Measurements from ENCODE around the gene ZNF714. TPM values are rescaled to one million over a fixed set of nuclear protein-coding genes. Genes with fewer than 3 reads are reported as not detected.

Gene ZNF714
- total RNA-seq, 3 donors from 2014 or later, result 4.5 to 10.2 (median 7.3) TPM

- ATAC-seq, result no peak
- TF ChIP-seq, protein P1, sequence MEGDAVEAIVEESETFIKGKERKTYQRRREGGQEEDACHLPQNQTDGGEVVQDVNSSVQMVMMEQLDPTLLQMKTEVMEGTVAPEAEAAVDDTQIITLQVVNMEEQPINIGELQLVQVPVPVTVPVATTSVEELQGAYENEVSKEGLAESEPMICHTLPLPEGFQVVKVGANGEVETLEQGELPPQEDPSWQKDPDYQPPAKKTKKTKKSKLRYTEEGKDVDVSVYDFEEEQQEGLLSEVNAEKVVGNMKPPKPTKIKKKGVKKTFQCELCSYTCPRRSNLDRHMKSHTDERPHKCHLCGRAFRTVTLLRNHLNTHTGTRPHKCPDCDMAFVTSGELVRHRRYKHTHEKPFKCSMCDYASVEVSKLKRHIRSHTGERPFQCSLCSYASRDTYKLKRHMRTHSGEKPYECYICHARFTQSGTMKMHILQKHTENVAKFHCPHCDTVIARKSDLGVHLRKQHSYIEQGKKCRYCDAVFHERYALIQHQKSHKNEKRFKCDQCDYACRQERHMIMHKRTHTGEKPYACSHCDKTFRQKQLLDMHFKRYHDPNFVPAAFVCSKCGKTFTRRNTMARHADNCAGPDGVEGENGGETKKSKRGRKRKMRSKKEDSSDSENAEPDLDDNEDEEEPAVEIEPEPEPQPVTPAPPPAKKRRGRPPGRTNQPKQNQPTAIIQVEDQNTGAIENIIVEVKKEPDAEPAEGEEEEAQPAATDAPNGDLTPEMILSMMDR (IDR thresholded peaks at IDR 0.05), result no peak
Observed at GRCh38 chr19:21101521-21102242, 19.7 kb downstream of the ZNF714 start.

DNA sequence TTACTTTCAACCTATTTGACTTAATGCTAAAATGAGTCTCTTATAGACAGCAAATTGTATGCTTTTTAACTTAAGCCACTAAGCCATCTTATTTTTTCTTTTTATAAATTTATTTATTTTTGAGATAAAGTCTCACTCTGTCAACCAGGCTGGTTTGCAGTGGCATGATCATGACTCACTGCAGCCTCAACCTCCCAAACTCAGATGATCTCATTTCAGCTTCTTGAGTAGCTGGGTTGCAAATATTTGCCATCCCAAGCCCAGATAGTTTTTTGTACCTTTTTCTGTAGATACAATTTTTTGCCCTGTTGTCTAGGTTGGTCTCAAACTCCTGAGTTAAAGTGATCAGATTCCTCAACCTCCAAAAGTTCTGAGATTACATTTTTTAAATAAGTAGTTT, 27.1 kb downstream of the ZNF714 start:
- Histone ChIP-seq H3K9me3 (peaks cover 14% of the 10 kb centered on the region), H3K36me3 (ENCODE audit: low read depth) (no peaks in the 10 kb centered on the region), H3K4me1 (ENCODE audit: low read depth) (no peaks in the 10 kb centered on the region), H3K4me3 (no peak overlapping the region)
- DNase-seq (no peak), ATAC-seq (no peak)
- intact Hi-C loops (cut with DNase I, micrococcal nuclease), result no loop called here
- TF ChIP-seq, protein P1 (IDR thresholded peaks at IDR 0.05), result no peak

More at GRCh38 chr19:21101521-21102242, 19.7 kb downstream of the ZNF714 start:
- H3K4me1 ChIP-seq (ENCODE audit: low read depth), result no peaks in the 10 kb centered on the region
- DNase-seq, result no peak
- H3K36me3 ChIP-seq (ENCODE audit: low read depth), result no peaks in the 10 kb centered on the region
- no peak overlapping the region for H3K4me3 ChIP-seq
- intact Hi-C loops (cut with DNase I, micrococcal nuclease), result no loop called here
- H3K9me3 ChIP-seq, result no peaks in the 10 kb centered on the region

GRCh38 chr19:21110183-21110582, 28.2 kb downstream of the ZNF714 start:
- TF ChIP-seq, protein P1 (IDR thresholded peaks at IDR 0.05), result no peak
- Histone ChIP-seq H3K4me3 (no peak overlapping the region), H3K36me3 (ENCODE audit: low read depth) (no peaks in the 10 kb centered on the region), H3K9me3 (peaks cover 24% of the 10 kb centered on the region), H3K4me1 (ENCODE audit: low read depth) (no peaks in the 10 kb centered on the region)
- ATAC-seq (no peak), DNase-seq (no peak)
- intact Hi-C loops (cut with DNase I, micrococcal nuclease), result no loop called here

- TF ChIP-seq, protein P1 (IDR thresholded peaks at IDR 0.05), result no peak
- ATAC-seq, result no peak
- intact Hi-C loops (cut with DNase I, micrococcal nuclease), result no loop called here
Observed at GRCh38 chr19:21115430-21115829, 33.4 kb downstream of the ZNF714 start.

GRCh38 chr19:21117041-21117907, 35.3 kb downstream of the ZNF714 start:
- Histone ChIP-seq H3K9me3 (peaks cover 43% of the 10 kb centered on the region), H3K36me3 (ENCODE audit: low read depth) (no peaks in the 10 kb centered on the region), H3K4me3 (no peak overlapping the region), H3K4me1 (ENCODE audit: low read depth) (no peaks in the 10 kb centered on the region)
- TF ChIP-seq, protein P1 (IDR thresholded peaks at IDR 0.05), result no peak
- intact Hi-C loops (cut with DNase I, micrococcal nuclease), result no loop called here
- no peak for DNase-seq
- no peak for ATAC-seq

More at GRCh38 chr19:21115430-21115829, 33.4 kb downstream of the ZNF714 start:
- Histone ChIP-seq H3K36me3 (ENCODE audit: low read depth) (no peaks in the 10 kb centered on the region), H3K4me1 (ENCODE audit: low read depth) (no peaks in the 10 kb centered on the region), H3K9me3 (peaks cover 37% of the 10 kb centered on the region), H3K4me3 (no peak overlapping the region)
- no peak for DNase-seq
